CD4-positive, alpha-beta T cell treated with Interleukin-15 for 4 hours (primary cell): ENCODE data around the gene IZUMO4.

Experiments used
- DNase-seq: peaks from one replicate; pipeline ENCODE4 v3.0.0-alpha.2; 2020; ENCODE audit warnings: low spot score

The IZUMO4 gene

DNA sequence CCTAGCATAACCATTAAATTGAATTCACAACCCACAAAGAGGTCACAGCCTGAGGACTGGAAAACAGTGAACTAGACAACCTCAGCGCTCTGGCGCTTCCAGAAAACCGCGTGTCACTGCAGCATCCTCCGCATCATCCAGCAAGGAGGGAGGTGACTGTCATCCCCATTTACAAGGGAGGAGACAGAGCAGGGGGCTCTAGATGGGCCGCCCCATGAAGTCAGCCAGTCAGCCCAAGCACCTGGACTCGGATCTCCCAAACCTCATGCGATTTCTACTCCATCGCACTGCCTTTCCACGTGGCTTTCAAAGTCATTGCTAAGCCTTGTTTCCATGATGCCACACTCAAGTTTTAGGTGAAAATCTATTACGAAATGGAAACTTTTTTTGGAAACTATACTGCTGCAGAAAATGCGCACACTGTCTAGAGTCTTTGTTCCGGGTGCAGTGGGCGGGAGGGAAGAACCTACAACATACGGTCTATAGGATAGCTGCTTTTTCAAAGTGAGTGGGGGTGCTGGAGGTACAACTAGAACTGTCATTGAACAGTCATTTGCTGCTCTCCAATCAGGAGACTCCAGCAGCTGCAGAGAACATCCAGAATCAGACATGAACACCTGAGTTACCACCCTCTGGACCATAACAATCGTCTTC lies 51.9 kb downstream of the IZUMO4 start:
- DNase-seq: no peak
